Muscle of arm (tissue), 12 donors: ENCODE results near the gene CELF2. TPM values are rescaled to one million over a fixed set of nuclear protein-coding genes. Genes with fewer than 3 reads are reported as not detected.

Experiments used
- DNase-seq: peaks from one replicate; pipeline ENCODE4 v3.0.0-alpha.2; 2013
- polyA plus RNA-seq, 12 donors: library from polyadenylated mRNA; unstranded; fragments of 120-200 nt; gene quantifications; one replicate each; pipeline ENCODE4 v1.2.1, GENCODE V29; 2013; ENCODE audit not compliant: insufficient read length in 12 of 12

CELF2 gene
- polyA plus RNA-seq, 12 donors: 60.3 to 93.7 (median 77.8) TPM

GRCh38 chr10:11223081-11223480 is 205.4 kb downstream of the CELF2 start:
- DNase-seq: no peak

- DNase-seq: no peak
Measured at GRCh38 chr10:11223507-11224140, 206.0 kb downstream of the CELF2 start.

- no peak for DNase-seq
Measured at GRCh38 chr10:11224321-11224720, 206.6 kb downstream of the CELF2 start.

- no peak for DNase-seq
Measured at GRCh38 chr10:11224792-11225416, 207.2 kb downstream of the CELF2 start.

GRCh38 chr10:11225935-11226334 is 208.3 kb downstream of the CELF2 start:
- DNase-seq: no peak

- DNase-seq: no peak
Measured at GRCh38 chr10:11227103-11227502, 209.4 kb downstream of the CELF2 start.

- no peak for DNase-seq
Measured at GRCh38 chr10:11229893-11230292, 212.2 kb downstream of the CELF2 start.

GRCh38 chr10:11230498-11231167 is 213.0 kb downstream of the CELF2 start:
- no peak for DNase-seq

GRCh38 chr10:11231285-11231684 is 213.6 kb downstream of the CELF2 start:
- no peak for DNase-seq

- no peak for DNase-seq
Measured at GRCh38 chr10:11232222-11232961, 214.7 kb downstream of the CELF2 start.

GRCh38 chr10:11234857-11235531 is 217.3 kb downstream of the CELF2 start:
- DNase-seq: no peak

- DNase-seq: no peak
Measured at GRCh38 chr10:11235771-11236170, 218.1 kb downstream of the CELF2 start.

- no peak for DNase-seq
Measured at GRCh38 chr10:11236234-11236633, 218.6 kb downstream of the CELF2 start.

GRCh38 chr10:11237571-11237970 is 219.9 kb downstream of the CELF2 start:
- DNase-seq: no peak

- no peak for DNase-seq
Measured at GRCh38 chr10:11238893-11239292, 221.2 kb downstream of the CELF2 start.

- no peak for DNase-seq
Measured at GRCh38 chr10:11240641-11241040, 223.0 kb downstream of the CELF2 start.

- DNase-seq: peak; percentile 52
Measured at GRCh38 chr10:11242443-11243387, 225.0 kb downstream of the CELF2 start.

- no peak for DNase-seq
Measured at GRCh38 chr10:11243425-11244222, 226.0 kb downstream of the CELF2 start.

GRCh38 chr10:11245095-11245479 is 227.4 kb downstream of the CELF2 start:
- no peak for DNase-seq

GRCh38 chr10:11245510-11245909 is 227.8 kb downstream of the CELF2 start:
- DNase-seq: no peak
